A673 (cell line): ENCODE data around the gene MRPS12. TPM values are rescaled to one million over a fixed set of nuclear protein-coding genes. Genes with fewer than 3 reads are reported as not detected.
A peak's percentile ranks its signal among the peaks of the same experiment; 100 is the strongest.

ENCODE experiments used
- BruUV-seq: library from RNA; stranded (reverse); fragments of 400-500 nt; replicated peaks from 2 replicates; lab custom pipeline; 2021; lab: Mats Ljungman, UMichigan
- CTCF ChIA-PET: fragments of 300-600 bp; sonication (Branson Sonifier 250); formaldehyde crosslinking; loops from one replicate; lab custom pipeline; 2022; ENCODE audit warnings: antibody characterized with exemption; lab: Charles Lee
- POLR2A ChIA-PET: fragments of 300-600 bp; sonication (Branson Sonifier 250); formaldehyde crosslinking; loops from one replicate; lab custom pipeline; 2022; ENCODE audit warnings: antibody characterized with exemption; ENCODE audit not compliant: low non-redundant PET; lab: Charles Lee
- DNase-seq: peaks from one replicate; pipeline ENCODE4 v3.0.0-alpha.2; 2015; ENCODE audit warnings: low spot score
- H3K27ac ChIP-seq: fragments of 200-600 bp; sonication (generic); 2 replicates; pipeline ENCODE4 v1.5.1; 2016; ENCODE audit warnings: mixed run types, low read depth, mild to moderate bottlenecking, mixed read lengths, antibody characterized with exemption, low read length; ENCODE audit not compliant: poor library complexity, severe bottlenecking
- H3K27me3 ChIP-seq: fragments of 200-600 bp; sonication (generic); replicated peaks from 2 replicates; pipeline ENCODE4 v1.6.1; 2017; ENCODE audit warnings: mixed run types, low read depth, mild to moderate bottlenecking, mixed read lengths, antibody characterized with exemption, low read length; ENCODE audit not compliant: insufficient read depth, poor library complexity
- H3K36me3 ChIP-seq: fragments of 200-600 bp; sonication (generic); 2 replicates; pipeline ENCODE4 v1.6.1; 2016; ENCODE audit warnings: mixed run types, mild to moderate bottlenecking, mixed read lengths, antibody characterized with exemption, low read length; ENCODE audit not compliant: insufficient read depth, poor library complexity, severe bottlenecking
- H3K4me1 ChIP-seq: fragments of 200-600 bp; sonication (generic); 2 replicates; pipeline ENCODE4 v1.6.1; 2017; ENCODE audit warnings: mixed run types, mild to moderate bottlenecking, mixed read lengths, antibody characterized with exemption, low read length; ENCODE audit not compliant: insufficient read depth, poor library complexity, severe bottlenecking
- H3K4me3 ChIP-seq: fragments of 200-600 bp; sonication (generic); 2 replicates; pipeline ENCODE4 v1.5.1; 2016; ENCODE audit warnings: low read depth, mixed run types, mild to moderate bottlenecking, mixed read lengths, low read length; ENCODE audit not compliant: poor library complexity, severe bottlenecking
- H3K9me3 ChIP-seq: fragments of 200-600 bp; sonication (generic); 2 replicates; pipeline ENCODE4 v1.6.1; 2016; ENCODE audit warnings: mixed run types, low read depth, mild to moderate bottlenecking, mixed read lengths, antibody characterized with exemption, low read length; ENCODE audit not compliant: poor library complexity, severe bottlenecking
- CTCF ChIP-seq: fragments of 300-800, 200-600 bp; sonication (generic); conservative IDR thresholded peaks from 2 replicates; pipeline ENCODE4 v1.5.1; 2017; ENCODE audit warnings: low read depth, mild to moderate bottlenecking, antibody characterized with exemption, low read length, moderate library complexity, mixed read lengths
- EZH2 ChIP-seq: fragments of 200-600 bp; sonication (generic); IDR thresholded peaks from 2 replicates; pipeline ENCODE4 v1.6.1; 2017; ENCODE audit warnings: borderline replicate concordance, low read depth, mild to moderate bottlenecking, mixed read lengths, antibody characterized with exemption, low read length; ENCODE audit not compliant: poor library complexity, severe bottlenecking
- intact Hi-C: fragments of 100-400 bp; cut with micrococcal nuclease; formaldehyde crosslinking; loops from one replicate; pipeline ENCODE4 v1.10.0; 2022; ENCODE audit not compliant: unreplicated experiment
- total RNA-seq: library from RNA; stranded (reverse); gene quantifications from 2 replicates; pipeline ENCODE4 v1.2.3, GENCODE V29; 2021

MRPS12 gene
- total RNA-seq, 1 experiment from 2014 or later: 81.9 TPM

- no TSS peak for BruUV-seq
- DNase-seq: no peak
These were observed 15.0 kb downstream of the MRPS12 start for GRCh38 chr19:38945562-38946228.

GRCh38 chr19:38946229-38947010, 15.7 kb downstream of the MRPS12 start:
- no peaks in the 10 kb centered on the region for H3K9me3 ChIP-seq
- TF ChIP-seq EZH2 (no peak), CTCF (no peak)
- H3K27ac ChIP-seq: no peak overlapping the region
- H3K4me1 ChIP-seq: peaks cover 6% of the 10 kb centered on the region
- intact Hi-C loops: no loop called here
- ChIA-PET POLR2A (no interaction called here), CTCF (no interaction called here)
- H3K36me3 ChIP-seq: peaks cover 9% of the 10 kb centered on the region
- H3K4me3 ChIP-seq: no peak overlapping the region
- DNase-seq: no peak
- BruUV-seq: no TSS peak
- H3K27me3 ChIP-seq: no peaks in the 10 kb centered on the region

More at GRCh38 chr19:38945562-38946228, 15.0 kb downstream of the MRPS12 start:
- Histone ChIP-seq H3K27me3 (no peaks in the 10 kb centered on the region), H3K36me3 (peaks cover 9% of the 10 kb centered on the region), H3K4me3 (no peak overlapping the region), H3K27ac (no peak overlapping the region), H3K9me3 (no peaks in the 10 kb centered on the region), H3K4me1 (peaks cover 6% of the 10 kb centered on the region)
- intact Hi-C loops: no loop called here
- ChIA-PET POLR2A (no interaction called here), CTCF (no interaction called here)
- no peak for TF ChIP-seq EZH2
- TF ChIP-seq CTCF: no peak

GRCh38 chr19:38949580-38950367, 19.0 kb downstream of the MRPS12 start:
- TF ChIP-seq CTCF (no peak), EZH2 (no peak)
- no peaks in the 10 kb centered on the region for H3K27me3 ChIP-seq
- H3K36me3 ChIP-seq: peaks cover 5% of the 10 kb centered on the region
- ChIA-PET POLR2A (interaction anchor here (0.6 kb wide), 1 partner anchor 20 kb away, joined by 6 read pairs; no protein-coding TSS in a partner anchor), CTCF (no interaction called here)
- peak overlapping the region; percentile 60 for H3K27ac ChIP-seq
- H3K9me3 ChIP-seq: no peaks in the 10 kb centered on the region
- peak overlapping the region; percentile 30 for H3K4me3 ChIP-seq
- H3K4me1 ChIP-seq: peaks cover 6% of the 10 kb centered on the region
- no TSS peak for BruUV-seq
- intact Hi-C loops: no loop called here
- peak; percentile 98 for DNase-seq
